ENCODE data around the gene ZC3H4.

Gene ZC3H4

DNA sequence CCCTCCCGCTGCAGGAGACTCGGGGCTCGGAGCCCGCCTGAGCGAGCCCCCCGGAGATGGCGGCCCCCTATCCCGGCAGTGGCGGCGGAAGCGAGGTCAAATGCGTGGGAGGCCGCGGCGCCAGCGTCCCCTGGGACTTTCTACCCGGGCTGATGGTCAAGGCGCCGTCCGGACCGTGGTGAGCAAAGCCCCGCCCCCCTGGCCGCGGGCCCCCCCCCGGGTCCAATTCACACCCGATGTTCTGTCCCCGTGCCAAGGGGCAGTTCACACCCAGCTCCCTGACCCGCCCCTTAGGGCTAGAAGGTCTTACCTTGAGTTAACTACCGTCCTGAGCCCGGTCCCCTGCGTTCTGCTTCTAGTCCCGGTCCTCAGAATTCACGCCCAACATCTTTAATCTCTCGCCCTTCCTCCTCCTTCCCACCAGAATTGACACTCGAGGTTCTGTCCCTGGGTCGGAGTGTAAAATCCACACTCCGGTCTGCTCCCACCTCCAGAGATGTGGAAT lies 92.5 kb downstream of the ZC3H4 start:
- peak; percentile 69 for DNase-seq (ENCODE audit: low spot score)

DNA sequence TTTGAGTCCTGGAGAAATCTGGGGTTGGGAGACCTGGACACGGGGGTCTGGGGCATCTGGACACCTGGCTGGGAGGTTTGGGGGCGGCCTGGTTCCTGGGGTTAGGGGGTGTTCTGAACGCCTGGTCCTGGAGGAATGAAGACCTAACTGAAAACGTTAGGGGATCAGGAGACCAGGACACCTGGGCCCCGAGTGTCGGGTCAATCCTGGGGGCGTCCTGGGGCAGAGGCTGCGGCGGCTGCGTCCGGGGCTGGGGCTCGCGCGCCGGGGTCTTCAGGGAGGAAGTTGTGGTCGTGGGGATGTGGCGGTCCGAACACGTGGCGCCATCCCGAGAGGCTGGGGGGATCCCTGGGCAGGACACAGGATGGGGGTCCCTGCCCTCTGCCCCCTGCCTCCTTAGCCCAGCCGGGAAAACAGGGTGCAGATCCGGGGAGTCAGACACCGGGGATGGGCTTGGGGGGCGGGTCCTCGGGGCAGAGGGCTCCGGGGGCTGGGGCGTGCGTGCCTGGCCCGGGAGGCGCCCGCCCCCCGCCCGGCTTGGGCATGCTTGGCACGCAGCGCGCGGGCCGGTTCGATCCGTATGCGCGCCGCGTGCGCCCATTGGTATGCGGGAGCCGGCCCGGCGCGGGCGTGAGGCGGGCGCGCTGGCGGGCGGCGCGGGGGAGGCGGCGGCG lies 93.3 kb downstream of the ZC3H4 start:
- no peak for DNase-seq (ENCODE audit: low spot score)

DNA sequence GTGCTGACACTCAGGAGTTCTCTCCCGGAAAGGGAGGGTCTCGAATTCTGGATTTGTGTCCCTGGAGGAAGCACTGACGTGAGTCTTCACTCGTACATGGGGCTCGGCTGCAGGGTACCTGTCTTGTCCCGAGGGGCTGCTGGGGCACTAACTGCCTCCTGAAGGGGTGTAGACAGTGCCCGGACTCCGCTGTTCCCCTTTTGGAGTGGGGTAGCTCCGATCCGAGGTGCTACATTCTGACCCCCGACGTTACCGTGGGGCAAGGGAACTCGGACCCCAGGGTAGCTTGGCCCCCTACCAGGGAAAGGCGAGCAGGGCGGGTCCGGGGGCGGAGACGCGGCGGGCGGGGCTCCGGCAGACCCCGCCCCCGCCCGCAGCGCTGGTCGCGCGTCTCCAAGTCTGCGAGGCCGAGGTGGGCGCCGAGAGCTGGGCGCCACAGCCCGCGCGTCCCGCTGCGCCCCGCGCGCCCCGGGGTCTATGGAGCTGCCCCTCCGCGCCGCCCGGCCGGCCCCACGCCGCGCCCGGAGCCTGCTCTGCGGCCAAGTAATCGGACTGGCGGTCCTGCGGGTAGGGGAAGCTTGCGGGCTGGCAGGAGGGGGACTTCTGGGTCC lies 94.0 kb downstream of the ZC3H4 start, which contains the start of gene NPAS1:
Gene NPAS1 (plus strand): TSS at position 407 of the 611 bp plus-strand sequence. CDS start 1,211 bp downstream, outside the sequence.
- no peak for DNase-seq (ENCODE audit: low spot score)

DNA sequence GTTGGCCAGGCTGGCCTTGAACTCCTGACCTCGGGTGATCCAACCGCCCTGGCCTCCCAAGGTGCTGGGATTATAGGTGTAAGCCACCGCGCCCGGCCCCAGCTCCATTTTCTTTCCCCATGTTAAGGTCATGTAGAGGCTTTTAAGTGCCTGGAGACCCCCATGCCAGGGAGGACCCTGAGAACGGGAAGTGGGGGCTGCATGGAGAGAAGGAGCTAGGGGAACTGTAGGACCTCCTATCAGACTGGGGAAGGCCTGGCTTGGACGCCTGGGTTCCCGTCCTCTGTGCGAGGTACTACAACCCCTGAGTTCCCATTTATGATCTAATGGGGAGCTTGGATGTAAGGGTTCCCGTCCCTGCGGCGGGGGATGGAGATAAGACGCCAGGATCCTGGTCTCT lies 94.7 kb downstream of the ZC3H4 start:
- DNase-seq (ENCODE audit: low spot score), result no peak
